GM12872 (cell line): ENCODE measurements around the gene RNU2-63P.
A peak's percentile ranks its signal among the peaks of the same experiment; 100 is the strongest.

Experiments
- TF ChIP-seq, protein P1 (sequence below): IDR thresholded peaks from 3 replicates; pipeline ENCODE4 v1.5.1; 2011; ENCODE audit warnings: low read depth, mild to moderate bottlenecking, low read length, moderate library complexity; ENCODE audit not compliant: insufficient read depth

RNU2-63P gene

GRCh38 chr2:88016086-88016959 is at the start of gene RNU2-63P:
TSS of gene RNU2-63P (minus strand) at chr2:88016547.
- TF ChIP-seq, protein P1, sequence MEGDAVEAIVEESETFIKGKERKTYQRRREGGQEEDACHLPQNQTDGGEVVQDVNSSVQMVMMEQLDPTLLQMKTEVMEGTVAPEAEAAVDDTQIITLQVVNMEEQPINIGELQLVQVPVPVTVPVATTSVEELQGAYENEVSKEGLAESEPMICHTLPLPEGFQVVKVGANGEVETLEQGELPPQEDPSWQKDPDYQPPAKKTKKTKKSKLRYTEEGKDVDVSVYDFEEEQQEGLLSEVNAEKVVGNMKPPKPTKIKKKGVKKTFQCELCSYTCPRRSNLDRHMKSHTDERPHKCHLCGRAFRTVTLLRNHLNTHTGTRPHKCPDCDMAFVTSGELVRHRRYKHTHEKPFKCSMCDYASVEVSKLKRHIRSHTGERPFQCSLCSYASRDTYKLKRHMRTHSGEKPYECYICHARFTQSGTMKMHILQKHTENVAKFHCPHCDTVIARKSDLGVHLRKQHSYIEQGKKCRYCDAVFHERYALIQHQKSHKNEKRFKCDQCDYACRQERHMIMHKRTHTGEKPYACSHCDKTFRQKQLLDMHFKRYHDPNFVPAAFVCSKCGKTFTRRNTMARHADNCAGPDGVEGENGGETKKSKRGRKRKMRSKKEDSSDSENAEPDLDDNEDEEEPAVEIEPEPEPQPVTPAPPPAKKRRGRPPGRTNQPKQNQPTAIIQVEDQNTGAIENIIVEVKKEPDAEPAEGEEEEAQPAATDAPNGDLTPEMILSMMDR = no peak

GRCh38 chr2:88061295-88061694 is 44.9 kb upstream of the RNU2-63P start:
- TF ChIP-seq, protein P1 = no peak

GRCh38 chr2:88060907-88061275 is 44.5 kb upstream of the RNU2-63P start:
- TF ChIP-seq, protein P1 = no peak

GRCh38 chr2:88059979-88060906 is 43.9 kb upstream of the RNU2-63P start:
- TF ChIP-seq, protein P1 = peak; percentile 80

DNA sequence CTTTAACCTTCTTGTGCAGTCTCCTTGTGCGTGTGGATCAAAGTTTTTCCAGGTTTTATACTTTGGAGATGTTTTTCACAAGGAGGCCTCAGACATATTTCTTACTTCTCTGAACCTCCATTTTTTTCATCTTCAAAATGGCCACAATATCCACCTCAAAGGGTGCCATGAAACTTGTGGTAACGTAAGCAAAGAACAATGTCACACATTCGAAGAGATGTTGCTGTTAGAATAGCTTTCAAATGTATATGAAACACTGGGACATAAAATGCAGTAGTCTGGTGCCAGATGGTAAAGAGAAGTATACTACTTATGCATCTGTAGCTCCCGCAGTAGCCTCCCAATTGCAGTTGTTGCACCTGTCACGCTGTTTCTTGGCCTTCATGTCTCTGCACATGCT is 41.8 kb upstream of the RNU2-63P start:
- TF ChIP-seq, protein P1 = no peak

DNA sequence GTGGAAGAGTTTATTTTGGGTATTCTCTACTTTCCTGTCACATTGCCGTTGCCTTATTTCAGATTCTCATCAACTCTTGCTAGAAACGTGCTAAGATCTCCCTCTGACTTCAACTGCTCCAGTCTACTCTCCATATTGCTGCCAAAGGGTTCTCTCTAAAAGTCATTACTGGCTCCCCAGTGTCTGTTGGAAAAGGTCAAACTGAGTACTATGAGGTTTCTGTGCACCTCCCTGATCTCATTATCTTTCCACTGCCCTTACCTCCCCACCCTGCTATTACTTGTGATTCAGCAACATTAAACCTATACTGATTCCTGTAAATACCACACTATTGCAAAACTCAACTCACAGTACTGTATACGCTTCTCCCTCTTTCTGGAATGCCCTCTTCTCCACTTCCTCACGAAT is 41.1 kb upstream of the RNU2-63P start:
- TF ChIP-seq, protein P1 = no peak
